Heart right ventricle (tissue), 16 donors: ENCODE results near the gene CDCP1. TPM values are rescaled to one million over a fixed set of nuclear protein-coding genes. Genes with fewer than 3 reads are reported as not detected.
A peak's percentile ranks its signal among the peaks of the same experiment; 100 is the strongest.

Experiments
- ATAC-seq, 8 donors: fragments of 200-7000 bp; cut with Tn5 transposase; one replicate each; pipeline ENCODE4 v1.9.1; 2020; ENCODE audit warnings: mild to moderate bottlenecking in 8 of 8, moderate library complexity in 8 of 8, moderate number of reproducible peaks in 1 of 8
- DNase-seq, 2 donors: peaks; one replicate each; pipeline ENCODE4 v3.0.0-alpha.2; 2020
- H3K27ac ChIP-seq, 10 donors: fragments of 200-600 bp; sonication (generic) in 2 of 10; one replicate each; pipeline versions ENCODE4 v1.5.0 to v1.8.0; 2020 to 2022; ENCODE audit warnings: mild to moderate bottlenecking in 3 of 10
- H3K27me3 ChIP-seq, 7 donors: fragments of 200-600 bp; one replicate each; pipeline ENCODE4 v1.8.0; 2021 to 2022; ENCODE audit warnings: mild to moderate bottlenecking in 2 of 7
- H3K36me3 ChIP-seq, 9 donors: fragments of 200-600 bp; sonication (generic) in 1 of 9; one replicate each; pipeline versions ENCODE4 v1.5.0 to v1.8.0; 2020 to 2022; ENCODE audit warnings: mild to moderate bottlenecking in 2 of 9
- H3K4me1 ChIP-seq, 9 donors: fragments of 200-600 bp; sonication (generic) in 1 of 9; one replicate each; pipeline versions ENCODE4 v1.5.0 to v1.8.0; 2020 to 2022; ENCODE audit warnings: mild to moderate bottlenecking in 4 of 9
- H3K4me3 ChIP-seq, 10 donors: fragments of 200-600 bp; sonication (generic) in 2 of 10; one replicate each; pipeline versions ENCODE4 v1.5.0 to v1.8.0; 2020 to 2022; ENCODE audit warnings: mild to moderate bottlenecking in 7 of 10, moderate library complexity in 2 of 10
- H3K9me3 ChIP-seq, 11 donors: fragments of 200-600 bp in 10 of 11; sonication (generic) in 2 of 11; one replicate each; pipeline versions ENCODE4 v1.5.0 to v1.8.0; 2013 to 2022; ENCODE audit warnings: mild to moderate bottlenecking in 2 of 11, control low read depth in 1 of 11, moderate library complexity in 1 of 11
- WGBS, 2 donors: extraction: QIAGEN DNeasy Blood & Tissue Kit; methylation state at CpG; one replicate each; pipeline ENCODE4 v1.1.7; 2013; ENCODE audit warnings: inconsistent platforms in 1 of 2; 5-methylcytosine and 5-hydroxymethylcytosine counted together
- intact Hi-C, 10 donors: fragments of 100-400 bp; cut with DNase I; formaldehyde crosslinking; loops; one replicate each; pipeline versions ENCODE4 v1.11.1 to v1.14.2; 2022
- polyA plus RNA-seq, 2 donors: library from polyadenylated mRNA; stranded (reverse); fragments of 200-250 nt; gene quantifications; one replicate each; pipeline ENCODE4 v1.2.3, GENCODE V29; 2013
- total RNA-seq, 10 donors: library from RNA; stranded (reverse); fragmentation: NEBNext Ultra II Directional in 3 of 10; extraction: Animal tissue kit (Norgen Biotek cat#: 25700) in 3 of 10; gene quantifications; one replicate each; pipeline versions ENCODE4 v1.2.1 to v1.2.4, GENCODE V29; 2021 to 2023
- TF ChIP-seq, protein P1 (sequence below), 9 donors: fragments of 200-600 bp; sonication (generic) in 2 of 9; IDR thresholded peaks; one replicate each; pipeline versions ENCODE4 v1.5.0 to v1.8.0; 2021 to 2022; ENCODE audit warnings: antibody characterized with exemption in 9 of 9, mild to moderate bottlenecking in 5 of 9, moderate library complexity in 1 of 9
- donor health status: Arrhythmogenic right ventricular cardiomyopathy.
- donor health status: ischemic (EF 13 %, LVEDD 7.1; RV severe dilation, severe dysfunction).
- donor health status: healthy with polysubstance abuse.
- donor health status: DM: no; HTN: yes; CAD: no.
- donor health status: DM: no; HTN: no; CAD: no.
- donor health status: ischemic (EF 25% LVEDD 6.9; RV normal size, moderate dysfunction).
- donor health status: ischemic (EF 25% LVEDD 5.7; RV mildly dilated, moderate dysfunction).
- donor health status: healthy.
- donor health status: DM: yes; HTN: yes; CAD: no.
- donor health status: Ischemic cardiomyopathy.
- donor health status: ischemic (EF 35%, LVEDD 5.7; RV mildly dilated, moderate dysfunction).
- donor health status: nonischemic (EF 11% LVEDD 7.7; RV severe dilation, severe dysfunction).
- donor health status: DM: yes; HTN: yes; CAD: no.
- donor health status: PGD.
- donor health status: ischemic (EF 29% LVEDD 5.4; RV normal size, mild dysfunction).
- donor health status: nonischemic (EF 23%, LVEDD 6.1; RV moderate dilation, normal function).

Gene CDCP1
- total and polyA plus RNA-seq, 12 donors = 0.15 to 2.8 (median 0.27) TPM

DNA sequence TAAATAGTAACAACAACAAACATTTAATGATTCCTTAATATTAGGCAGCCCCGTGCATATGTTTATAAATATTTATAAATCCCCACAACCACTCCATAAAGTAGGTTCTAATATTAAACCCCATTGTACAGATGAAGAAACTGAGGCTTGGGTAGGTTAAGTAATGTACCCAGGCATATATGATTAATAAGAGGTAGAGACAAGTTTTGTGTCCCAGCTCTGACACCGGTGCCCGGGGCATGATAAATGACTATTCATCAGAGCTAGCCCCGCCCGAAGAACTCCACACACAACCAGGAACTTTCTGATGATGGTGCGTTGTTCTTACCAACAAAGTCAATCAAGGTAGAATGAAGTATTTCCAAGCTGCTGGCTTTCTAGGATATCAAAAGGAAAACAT is 19.4 kb downstream of the CDCP1 start:
- WGBS, 2 donors = 93 to 95% methylated on average over 6 of the region's 6 CpGs
- Histone ChIP-seq H3K9me3 (no peaks in the 10 kb centered on the region), H3K27ac (no peak overlapping the region), H3K36me3 (no peaks in the 10 kb centered on the region), H3K4me3 (no peak overlapping the region), H3K4me1 (peaks cover 0 to 28% (median 5%) of the 10 kb centered on the region in 9 donors), H3K27me3 (no peaks in the 10 kb centered on the region)
- ATAC-seq = no peak
- TF ChIP-seq, protein P1, sequence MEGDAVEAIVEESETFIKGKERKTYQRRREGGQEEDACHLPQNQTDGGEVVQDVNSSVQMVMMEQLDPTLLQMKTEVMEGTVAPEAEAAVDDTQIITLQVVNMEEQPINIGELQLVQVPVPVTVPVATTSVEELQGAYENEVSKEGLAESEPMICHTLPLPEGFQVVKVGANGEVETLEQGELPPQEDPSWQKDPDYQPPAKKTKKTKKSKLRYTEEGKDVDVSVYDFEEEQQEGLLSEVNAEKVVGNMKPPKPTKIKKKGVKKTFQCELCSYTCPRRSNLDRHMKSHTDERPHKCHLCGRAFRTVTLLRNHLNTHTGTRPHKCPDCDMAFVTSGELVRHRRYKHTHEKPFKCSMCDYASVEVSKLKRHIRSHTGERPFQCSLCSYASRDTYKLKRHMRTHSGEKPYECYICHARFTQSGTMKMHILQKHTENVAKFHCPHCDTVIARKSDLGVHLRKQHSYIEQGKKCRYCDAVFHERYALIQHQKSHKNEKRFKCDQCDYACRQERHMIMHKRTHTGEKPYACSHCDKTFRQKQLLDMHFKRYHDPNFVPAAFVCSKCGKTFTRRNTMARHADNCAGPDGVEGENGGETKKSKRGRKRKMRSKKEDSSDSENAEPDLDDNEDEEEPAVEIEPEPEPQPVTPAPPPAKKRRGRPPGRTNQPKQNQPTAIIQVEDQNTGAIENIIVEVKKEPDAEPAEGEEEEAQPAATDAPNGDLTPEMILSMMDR (IDR thresholded peaks at IDR 0.05) = no peak
- intact Hi-C loops = no loop called here
- no peak for DNase-seq

DNA sequence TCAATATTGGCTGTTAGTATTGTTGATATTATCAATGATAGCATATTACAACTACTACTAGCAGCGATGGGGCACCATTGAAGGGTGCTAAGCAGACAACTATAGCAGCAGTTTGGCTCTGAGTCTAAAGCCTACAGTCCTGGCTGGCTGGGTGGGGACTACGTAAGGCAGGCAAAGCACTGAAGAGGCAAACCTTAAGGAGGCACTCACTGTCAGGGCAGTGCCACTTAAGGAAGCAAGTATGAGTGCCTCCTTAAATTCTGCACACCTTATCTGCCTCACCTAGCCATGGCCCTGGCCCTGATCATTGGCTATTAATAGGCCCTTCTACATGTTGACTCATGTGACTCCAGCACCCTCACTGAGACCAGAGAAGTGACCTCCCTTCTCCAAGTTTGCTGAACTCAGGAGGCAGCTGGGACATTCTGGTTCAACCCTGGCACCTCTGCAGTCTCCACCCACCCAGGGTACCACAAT is 20.6 kb downstream of the CDCP1 start:
- DNase-seq = peak in 1 of 2 donors; percentile 29
- Histone ChIP-seq H3K4me3 (no peak overlapping the region), H3K9me3 (no peaks in the 10 kb centered on the region), H3K36me3 (no peaks in the 10 kb centered on the region), H3K27ac (peak overlapping the region in 2 of 10 donors; percentile 7 to 31), H3K4me1 (peaks cover 0 to 28% (median 5%) of the 10 kb centered on the region in 9 donors), H3K27me3 (no peaks in the 10 kb centered on the region)
- peak; percentile 38 to 95 (median 87) for ATAC-seq
- TF ChIP-seq, protein P1 (IDR thresholded peaks at IDR 0.05) = no peak
- WGBS, 2 donors = 45 to 62% methylated on average over 2 of the region's 2 CpGs
- intact Hi-C loops = no loop called here

DNA sequence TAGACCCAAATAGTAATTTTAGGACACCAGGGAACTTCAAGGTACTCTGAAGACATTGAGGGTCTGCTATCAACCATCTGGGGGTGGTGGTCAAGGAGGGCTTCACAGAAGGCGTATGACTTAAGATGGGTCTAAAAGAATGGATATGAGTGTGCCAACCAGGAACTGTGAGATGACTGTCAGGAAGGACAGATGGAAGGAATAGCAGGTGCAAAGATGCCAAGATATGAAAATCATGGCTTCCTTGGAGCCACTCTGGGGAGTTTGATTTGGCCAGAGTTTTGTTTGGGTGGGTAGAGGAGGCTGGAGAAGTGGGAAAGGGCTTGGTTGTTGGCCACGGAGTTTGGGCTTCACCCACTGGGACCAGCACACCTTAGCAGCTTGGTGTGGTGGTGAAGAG is 21.2 kb downstream of the CDCP1 start:
- Histone ChIP-seq H3K36me3 (no peaks in the 10 kb centered on the region), H3K27ac (peak overlapping the region in 3 of 10 donors; percentile 7 to 31 (median 12)), H3K9me3 (no peaks in the 10 kb centered on the region), H3K27me3 (no peaks in the 10 kb centered on the region), H3K4me1 (peaks cover 0 to 28% (median 5%) of the 10 kb centered on the region in 9 donors), H3K4me3 (no peak overlapping the region)
- DNase-seq (no peak), ATAC-seq (no peak)
- intact Hi-C loops = no loop called here
- 40 to 69% methylated on average over 2 of the region's 2 CpGs for WGBS, 2 donors
- TF ChIP-seq, protein P1 (IDR thresholded peaks at IDR 0.05) = no peak

DNA sequence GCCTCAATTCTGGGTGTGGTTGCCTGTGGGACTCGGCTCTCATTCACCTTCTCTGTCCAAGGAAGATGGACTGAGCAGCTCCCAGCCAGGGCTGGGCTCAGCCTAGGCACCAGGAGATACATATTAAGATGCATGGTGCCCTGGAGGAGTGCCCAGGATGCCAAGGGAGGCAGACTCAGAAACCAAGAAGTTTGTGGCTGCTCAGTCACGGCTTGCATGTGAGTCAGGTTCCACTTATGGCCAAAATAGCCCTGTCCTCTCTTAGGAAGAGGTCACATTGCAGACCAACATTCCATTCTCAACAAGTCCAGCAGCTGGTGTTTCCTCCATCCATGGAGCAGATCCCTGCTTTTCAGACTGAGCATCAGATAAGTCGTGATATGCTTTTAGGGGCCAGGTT is 21.8 kb downstream of the CDCP1 start:
- intact Hi-C loops = no loop called here
- no peaks in the 10 kb centered on the region for H3K36me3 ChIP-seq
- no peaks in the 10 kb centered on the region for H3K9me3 ChIP-seq
- peak in 6 of 8 donors; percentile 34 to 62 (median 50) for ATAC-seq
- no peak for DNase-seq
- no peak overlapping the region for H3K4me3 ChIP-seq
- peaks cover 0 to 28% (median 5%) of the 10 kb centered on the region in 9 donors for H3K4me1 ChIP-seq
- H3K27me3 ChIP-seq = no peaks in the 10 kb centered on the region
- 55 to 58% methylated on average over 3 of the region's 3 CpGs for WGBS, 2 donors
- H3K27ac ChIP-seq = peak overlapping the region in 3 of 10 donors; percentile 6 to 75 (median 19)
- TF ChIP-seq, protein P1 (IDR thresholded peaks at IDR 0.05) = no peak
